Duodenal mucosa (tissue), 2 donors: ENCODE results near the gene EPHA2.

Experiments
- H3K27ac ChIP-seq: one replicate; pipeline ENCODE4 v1.7.0; 2013; ENCODE audit warnings: low read depth, low read length
- H3K27me3 ChIP-seq, 2 donors: one replicate each; pipeline ENCODE4 v1.7.0; 2013; ENCODE audit warnings: low read length in 2 of 2, control low read depth in 1 of 2; ENCODE audit not compliant: insufficient read depth in 2 of 2, control insufficient read depth in 1 of 2
- H3K36me3 ChIP-seq, 2 donors: one replicate each; pipeline ENCODE4 v1.7.0; 2013; ENCODE audit warnings: low read length in 2 of 2, control low read depth in 1 of 2; ENCODE audit not compliant: insufficient read depth in 2 of 2, control insufficient read depth in 1 of 2
- H3K4me1 ChIP-seq, 2 donors: one replicate each; pipeline ENCODE4 v1.7.0; 2013; ENCODE audit warnings: low read length in 2 of 2, control low read depth in 1 of 2; ENCODE audit not compliant: insufficient read depth in 2 of 2, control insufficient read depth in 1 of 2
- H3K4me3 ChIP-seq, 2 donors: one replicate each; pipeline ENCODE4 v1.7.0; 2013; ENCODE audit warnings: low read length in 2 of 2, low read depth in 1 of 2
- H3K9ac ChIP-seq, 2 donors: one replicate each; pipeline ENCODE4 v1.7.0; 2013; ENCODE audit warnings: low read length in 2 of 2, low read depth in 1 of 2
- H3K9me3 ChIP-seq, 2 donors: one replicate each; pipeline ENCODE4 v1.7.0; 2013; ENCODE audit warnings: low read length in 2 of 2, control low read depth in 1 of 2; ENCODE audit not compliant: control insufficient read depth in 1 of 2

EPHA2 gene

GRCh38 chr1:16095447-16095846 lies 60.4 kb downstream of the EPHA2 start:
- no peaks in the 10 kb centered on the region for H3K36me3 ChIP-seq
- no peak overlapping the region for H3K9ac ChIP-seq
- no peaks in the 10 kb centered on the region for H3K4me1 ChIP-seq
- no peak overlapping the region for H3K27ac ChIP-seq
- H3K9me3 ChIP-seq, result no peaks in the 10 kb centered on the region
- peaks cover 0 to 4% of the 10 kb centered on the region in 2 donors for H3K27me3 ChIP-seq
- no peak overlapping the region for H3K4me3 ChIP-seq

GRCh38 chr1:16094453-16095158 lies 61.3 kb downstream of the EPHA2 start:
- H3K27me3 ChIP-seq, result peaks cover 0 to 4% of the 10 kb centered on the region in 2 donors
- no peaks in the 10 kb centered on the region for H3K4me1 ChIP-seq
- no peaks in the 10 kb centered on the region for H3K9me3 ChIP-seq
- no peak overlapping the region for H3K4me3 ChIP-seq
- H3K27ac ChIP-seq, result no peak overlapping the region
- H3K9ac ChIP-seq, result no peak overlapping the region
- no peaks in the 10 kb centered on the region for H3K36me3 ChIP-seq

- Histone ChIP-seq H3K27ac (no peak overlapping the region), H3K4me1 (no peaks in the 10 kb centered on the region), H3K27me3 (peaks cover 0 to 4% of the 10 kb centered on the region in 2 donors), H3K36me3 (no peaks in the 10 kb centered on the region), H3K4me3 (no peak overlapping the region), H3K9ac (no peak overlapping the region), H3K9me3 (no peaks in the 10 kb centered on the region)
These were observed 62.3 kb downstream of the EPHA2 start for GRCh38 chr1:16093611-16094010.

- H3K27ac ChIP-seq, result no peak overlapping the region
- no peak overlapping the region for H3K4me3 ChIP-seq
- no peaks in the 10 kb centered on the region for H3K4me1 ChIP-seq
- no peaks in the 10 kb centered on the region for H3K36me3 ChIP-seq
- H3K9ac ChIP-seq, result no peak overlapping the region
- peaks cover 0 to 4% of the 10 kb centered on the region in 2 donors for H3K27me3 ChIP-seq
- H3K9me3 ChIP-seq, result no peaks in the 10 kb centered on the region
These were observed 62.9 kb downstream of the EPHA2 start for GRCh38 chr1:16092923-16093511.

GRCh38 chr1:16092097-16092922 lies 63.6 kb downstream of the EPHA2 start:
- H3K9me3 ChIP-seq, result no peaks in the 10 kb centered on the region
- no peak overlapping the region for H3K27ac ChIP-seq
- no peaks in the 10 kb centered on the region for H3K4me1 ChIP-seq
- H3K36me3 ChIP-seq, result no peaks in the 10 kb centered on the region
- no peak overlapping the region for H3K9ac ChIP-seq
- no peak overlapping the region for H3K4me3 ChIP-seq
- peaks cover 0 to 4% of the 10 kb centered on the region in 2 donors for H3K27me3 ChIP-seq

- Histone ChIP-seq H3K27me3 (peaks cover 0 to under 1% of the 10 kb centered on the region in 2 donors), H3K4me1 (no peaks in the 10 kb centered on the region), H3K4me3 (no peak overlapping the region), H3K9me3 (no peaks in the 10 kb centered on the region), H3K27ac (no peak overlapping the region), H3K36me3 (no peaks in the 10 kb centered on the region), H3K9ac (no peak overlapping the region)
These were observed 64.6 kb downstream of the EPHA2 start for GRCh38 chr1:16091296-16091695.

GRCh38 chr1:16090076-16090826 lies 65.6 kb downstream of the EPHA2 start:
- Histone ChIP-seq H3K9ac (no peak overlapping the region), H3K4me1 (no peaks in the 10 kb centered on the region), H3K27ac (no peak overlapping the region), H3K36me3 (no peaks in the 10 kb centered on the region), H3K9me3 (no peaks in the 10 kb centered on the region), H3K4me3 (no peak overlapping the region), H3K27me3 (no peaks in the 10 kb centered on the region)

- H3K4me3 ChIP-seq, result no peak overlapping the region
- no peaks in the 10 kb centered on the region for H3K36me3 ChIP-seq
- no peaks in the 10 kb centered on the region for H3K9me3 ChIP-seq
- H3K9ac ChIP-seq, result no peak overlapping the region
- H3K27ac ChIP-seq, result no peak overlapping the region
- no peaks in the 10 kb centered on the region for H3K4me1 ChIP-seq
- H3K27me3 ChIP-seq, result no peaks in the 10 kb centered on the region
These were observed 66.9 kb downstream of the EPHA2 start for GRCh38 chr1:16088996-16089395.

- Histone ChIP-seq H3K4me1 (peaks cover 0 to 3% of the 10 kb centered on the region in 2 donors), H3K36me3 (no peaks in the 10 kb centered on the region), H3K27ac (no peak overlapping the region), H3K4me3 (no peak overlapping the region), H3K9ac (no peak overlapping the region), H3K27me3 (no peaks in the 10 kb centered on the region), H3K9me3 (no peaks in the 10 kb centered on the region)
These were observed 67.4 kb downstream of the EPHA2 start for GRCh38 chr1:16088351-16088911.
